ENCODE data around the gene SEC14L1.

Gene SEC14L1

DNA sequence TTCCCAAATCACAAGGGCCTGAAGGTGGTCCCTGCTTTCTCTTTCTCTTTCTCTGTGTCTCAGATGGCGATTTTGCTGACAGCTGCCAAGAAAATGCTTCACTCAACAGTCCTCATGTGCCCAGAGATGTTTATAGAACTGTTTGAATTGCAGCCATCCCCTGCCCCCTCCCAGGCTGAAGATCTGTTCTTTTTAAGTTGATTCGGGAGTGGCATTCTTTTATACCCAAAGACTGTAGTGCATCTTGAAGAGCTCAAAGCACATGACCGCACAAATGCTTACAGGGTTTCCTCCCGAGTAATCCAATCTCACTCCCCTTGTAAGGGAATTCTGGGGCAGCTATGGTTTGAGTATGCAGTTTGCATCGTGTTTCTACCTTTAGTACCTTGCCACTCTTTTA lies 75.7 kb downstream of the SEC14L1 start:
- DNase-seq, result no peak

DNA sequence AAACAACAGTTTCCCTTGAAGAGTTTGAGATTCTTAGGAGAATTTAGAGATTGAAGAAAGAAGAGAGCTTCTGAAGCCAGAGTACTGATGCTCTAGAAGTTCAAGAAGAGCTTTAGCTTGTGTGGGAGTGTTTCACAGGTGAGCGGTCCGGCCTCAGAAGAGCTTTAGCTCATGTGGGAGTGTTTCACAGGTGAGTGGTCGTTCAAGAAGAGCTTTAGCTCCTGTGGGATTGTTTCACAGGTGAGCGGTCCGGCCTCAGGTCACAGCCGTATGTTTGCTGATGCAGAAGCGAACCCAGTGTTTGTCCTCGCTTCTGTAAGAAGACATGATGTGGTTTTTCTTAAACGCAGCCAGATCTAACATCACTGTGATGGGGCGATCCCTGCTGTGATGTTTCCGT lies 76.4 kb downstream of the SEC14L1 start:
- no peak for DNase-seq

- no peak for DNase-seq
Measured at GRCh38 chr17:77217566-77217965, 76.8 kb downstream of the SEC14L1 start.

- no peak for DNase-seq
Measured at GRCh38 chr17:77218902-77219301, 78.1 kb downstream of the SEC14L1 start.

- DNase-seq, result no peak
Measured at GRCh38 chr17:77222356-77222755, 81.6 kb downstream of the SEC14L1 start.

DNA sequence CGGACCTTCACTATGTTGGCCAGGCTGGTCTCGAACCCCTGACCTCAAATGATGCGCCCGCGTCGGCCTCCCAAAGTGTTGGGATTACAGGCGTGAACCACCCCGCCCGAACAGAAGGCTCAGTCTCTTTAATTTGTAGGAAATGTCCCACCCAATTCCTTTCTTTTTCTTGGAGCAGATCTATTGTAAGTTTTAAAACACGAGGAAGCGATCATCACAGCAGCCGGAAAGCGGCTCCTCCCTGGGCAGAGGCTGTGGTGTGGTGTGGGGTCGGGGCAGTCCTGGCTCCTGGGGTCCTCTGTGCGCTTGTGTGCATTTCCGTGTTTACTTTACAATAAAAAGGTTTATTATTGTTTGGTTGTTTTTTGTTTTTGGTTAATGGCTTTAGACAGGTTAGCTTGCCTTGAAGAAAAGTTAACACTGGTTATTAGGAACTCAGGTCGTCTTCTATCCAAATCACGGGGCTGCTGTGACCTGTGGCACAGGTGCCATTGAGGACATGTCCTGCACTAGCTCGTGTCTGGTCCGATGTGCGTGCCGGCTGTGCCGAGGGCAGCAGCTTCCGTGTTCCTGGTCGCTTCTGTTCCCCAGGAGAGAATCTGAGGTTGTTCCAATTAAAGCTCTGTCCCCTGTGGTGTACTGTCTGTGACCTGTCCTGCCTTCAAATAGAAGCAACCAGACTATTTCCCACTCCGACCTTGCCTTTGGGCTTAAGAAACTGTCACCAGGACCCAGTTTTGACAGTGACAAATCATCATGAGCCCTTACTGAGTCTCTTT lies 83.1 kb downstream of the SEC14L1 start:
- no peak for DNase-seq

GRCh38 chr17:77225265-77225664 lies 84.5 kb downstream of the SEC14L1 start:
- no peak for DNase-seq

- no peak for DNase-seq
Measured at GRCh38 chr17:77227461-77228240, 86.9 kb downstream of the SEC14L1 start.

- no peak for DNase-seq
Measured at GRCh38 chr17:77228241-77228752, 87.5 kb downstream of the SEC14L1 start.

DNA sequence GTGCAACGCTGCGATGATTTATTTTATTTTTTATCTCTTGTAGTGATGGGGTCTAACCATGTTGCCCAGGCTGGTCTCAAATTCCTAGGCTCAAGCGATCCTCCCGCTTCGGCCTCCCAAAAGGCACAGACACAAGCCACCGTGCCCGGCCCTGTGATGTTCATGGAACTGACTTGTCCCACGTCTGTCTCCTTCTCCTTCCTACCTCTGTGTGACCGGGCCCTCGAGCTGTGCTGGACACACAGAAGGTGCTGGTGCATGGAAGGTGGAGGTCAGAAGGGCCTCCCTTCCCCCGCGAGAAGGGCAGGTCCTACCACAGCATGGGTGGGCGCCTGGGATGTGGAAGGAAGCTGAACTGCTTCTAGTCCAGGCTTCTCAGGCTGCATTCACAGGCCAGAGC lies 88.0 kb downstream of the SEC14L1 start:
- no peak for DNase-seq

GRCh38 chr17:77229786-77230435 lies 89.1 kb downstream of the SEC14L1 start:
- DNase-seq, result no peak

DNA sequence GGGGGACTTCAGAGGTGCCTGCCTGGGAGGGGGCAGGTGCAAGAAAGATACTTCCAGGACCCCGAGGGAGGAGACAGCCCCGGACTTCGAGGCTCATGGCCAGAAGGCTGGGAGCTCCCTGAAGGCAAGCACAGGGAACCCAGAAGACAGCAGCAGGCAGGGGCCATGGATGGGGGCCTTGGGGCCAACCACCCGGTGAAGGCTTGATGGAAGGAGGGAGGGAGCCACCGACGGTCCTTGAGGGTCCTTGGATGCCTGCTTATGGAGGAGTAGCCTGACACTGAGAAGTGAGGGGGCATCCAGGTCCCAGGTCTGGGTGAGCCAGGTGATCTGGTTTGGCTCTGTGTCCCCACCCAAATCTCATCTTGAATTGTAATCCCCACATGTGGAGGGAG lies 89.7 kb downstream of the SEC14L1 start:
- no peak for DNase-seq

DNA sequence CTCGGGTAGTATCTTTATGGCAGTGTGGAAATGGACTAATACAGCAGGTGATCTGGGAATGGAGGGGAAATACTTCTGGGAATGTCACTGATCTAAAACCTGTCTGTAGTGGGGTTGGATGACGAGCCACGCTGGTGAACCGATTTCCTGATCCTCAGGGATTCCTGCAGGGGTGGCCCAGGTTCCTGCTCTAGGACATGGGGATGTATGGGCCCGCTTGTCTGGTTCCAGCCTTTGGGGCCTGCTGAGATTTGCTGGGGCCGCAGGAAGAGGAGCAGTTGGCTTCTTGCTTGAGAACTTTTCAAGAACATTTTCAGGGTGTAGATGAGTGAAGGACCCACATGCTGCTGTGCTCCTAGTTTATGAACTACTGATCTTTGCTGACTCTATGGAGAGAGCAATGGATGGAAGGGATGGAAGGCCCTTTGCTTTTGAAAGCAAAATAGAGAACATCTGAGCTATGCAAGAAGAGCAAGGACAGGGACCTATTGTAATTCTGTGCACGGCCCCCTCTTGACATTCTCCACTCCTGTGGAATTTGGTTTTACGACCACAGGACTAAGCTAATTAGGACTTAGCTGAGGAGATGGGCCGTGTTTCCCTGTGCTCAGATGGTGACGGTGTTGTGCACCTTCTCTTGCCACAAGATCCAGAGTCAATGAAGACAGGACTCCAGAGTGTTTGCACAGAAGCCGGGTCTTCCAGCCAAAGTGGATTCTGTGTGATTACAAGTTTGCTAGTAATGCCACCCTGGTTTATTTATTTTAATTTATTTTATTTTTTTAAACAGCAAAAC lies 90.5 kb downstream of the SEC14L1 start:
- DNase-seq, result no peak

GRCh38 chr17:77233127-77233526 lies 92.4 kb downstream of the SEC14L1 start:
- DNase-seq, result no peak

DNA sequence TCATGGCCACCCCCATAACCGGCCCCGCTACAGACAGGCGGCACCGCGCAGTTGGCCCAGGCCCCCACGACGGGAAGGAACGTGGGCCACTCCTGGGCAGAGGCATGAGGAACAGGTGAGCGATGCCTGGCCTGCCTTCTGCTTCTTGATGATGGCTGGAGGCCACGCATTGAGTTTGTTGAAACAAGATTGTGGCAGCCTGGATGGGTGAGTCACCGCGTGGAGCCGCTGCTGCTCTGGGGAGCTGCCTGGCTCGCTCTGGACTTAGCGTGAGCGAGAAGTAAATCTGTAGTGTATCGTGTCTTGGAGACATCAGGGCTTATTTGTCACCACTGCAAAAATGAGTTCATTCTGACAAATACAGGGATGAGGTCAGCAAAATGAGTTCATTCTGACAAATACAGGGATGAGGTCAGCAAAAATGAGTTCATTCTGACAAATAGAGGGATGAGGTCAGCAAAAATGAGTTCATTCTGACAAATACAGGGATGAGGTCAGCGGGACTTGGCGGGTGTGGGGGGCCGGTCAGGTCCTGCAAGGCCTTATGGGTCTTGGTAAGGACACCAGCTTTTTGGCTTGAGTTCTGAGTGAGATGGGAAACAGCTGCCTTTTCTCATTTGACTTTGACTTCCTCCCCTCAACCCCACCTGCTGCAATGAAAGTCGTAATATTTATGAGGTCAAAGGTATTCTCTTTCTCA lies 93.0 kb downstream of the SEC14L1 start:
- DNase-seq, result no peak

DNA sequence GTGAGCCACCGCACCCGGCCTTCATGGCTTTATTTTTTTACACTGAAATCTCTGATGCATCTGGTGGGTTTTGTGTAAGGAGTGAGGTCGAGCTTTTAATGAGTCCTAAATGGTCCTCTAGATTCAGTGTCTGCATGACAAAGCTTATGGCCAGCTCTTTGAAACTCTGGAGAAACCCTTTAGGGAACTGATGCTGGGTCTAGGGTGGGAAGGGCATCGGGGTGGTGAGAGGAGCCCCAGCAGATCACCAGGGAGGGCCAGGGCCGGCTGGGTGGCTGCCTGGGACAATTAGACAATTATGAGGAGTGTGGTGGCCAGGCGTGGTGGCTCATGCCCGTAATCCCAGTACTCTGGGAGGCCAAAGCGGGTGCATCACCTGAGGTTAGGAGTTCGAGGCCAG lies 93.9 kb downstream of the SEC14L1 start:
- DNase-seq, result no peak

DNA sequence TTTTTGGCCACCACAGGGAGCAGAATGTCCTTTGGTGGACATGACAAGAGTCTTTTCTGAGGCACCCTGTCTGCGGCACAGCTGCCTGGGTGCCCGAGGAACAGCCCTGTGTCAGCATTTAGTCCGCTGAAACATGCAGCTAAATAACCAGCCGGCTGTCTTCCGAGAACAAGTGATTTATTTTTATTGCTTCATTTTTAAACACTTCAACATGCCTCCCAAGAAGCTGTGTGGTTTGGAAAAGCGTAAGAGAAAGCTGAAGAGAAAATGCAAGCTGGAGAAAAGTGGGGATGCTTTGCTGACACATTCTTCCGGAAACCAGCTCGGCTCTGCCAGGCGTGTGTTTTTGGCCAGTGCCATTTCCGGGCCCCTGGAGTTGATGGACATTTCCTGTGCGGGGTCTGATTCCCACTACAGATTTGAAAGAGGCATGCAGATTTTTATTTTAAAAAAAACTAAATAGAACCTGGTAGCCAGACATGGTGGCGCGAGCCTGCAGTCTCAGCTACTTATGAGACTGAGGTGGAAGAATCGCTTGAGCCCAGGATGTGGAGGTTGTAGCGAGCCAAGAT lies 94.7 kb downstream of the SEC14L1 start:
- DNase-seq, result no peak

GRCh38 chr17:77237232-77238008 lies 96.7 kb downstream of the SEC14L1 start:
- no peak for DNase-seq

GRCh38 chr17:77240976-77241375 lies 100.2 kb downstream of the SEC14L1 start:
- no peak for DNase-seq

DNA sequence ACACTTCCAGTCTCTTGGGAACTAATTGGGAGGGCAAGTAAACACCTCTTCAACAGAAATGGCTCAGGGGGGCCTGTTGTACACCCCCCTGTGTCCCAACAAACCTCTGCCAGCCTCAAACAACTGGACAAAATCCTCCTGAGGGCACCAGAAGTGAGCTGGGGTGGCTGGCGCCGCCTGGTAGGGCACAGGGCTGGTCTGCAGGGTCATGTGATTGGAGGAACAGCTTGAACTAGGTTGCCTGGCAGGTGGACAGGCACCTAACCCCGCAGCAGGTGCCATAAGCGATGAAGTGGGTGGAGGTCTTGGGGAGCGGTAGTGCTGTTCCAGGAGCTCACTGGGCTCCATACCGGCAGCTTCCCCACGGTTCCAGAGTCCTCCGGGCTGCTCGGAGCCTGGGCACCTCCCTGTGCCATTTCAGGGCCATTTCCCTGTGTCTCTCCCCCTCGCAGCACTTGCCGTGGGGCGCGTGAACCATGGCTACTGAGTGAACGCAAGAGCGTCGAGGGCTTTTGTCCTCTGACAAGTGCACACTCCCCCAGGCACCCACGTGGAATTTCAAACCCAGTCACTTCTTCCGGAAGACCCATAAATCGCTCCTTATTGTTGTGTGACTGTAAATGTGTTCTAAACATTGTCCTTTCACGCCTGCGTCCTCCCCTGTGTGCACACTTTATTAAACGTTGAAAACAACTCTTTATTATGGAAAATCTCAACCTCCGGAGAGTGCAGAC lies 101.5 kb downstream of the SEC14L1 start:
- DNase-seq, result no peak

Measured in activated CD4-positive, alpha-beta T cell treated with anti-CD3 and anti-CD28 coated beads for 4 hours (primary cell).